ENCODE data around the gene RAB25.

Gene RAB25

GRCh38 chr1:156091610-156092009 is 30.6 kb downstream of the RAB25 start:
- TF ChIP-seq TAF1 (IDR thresholded peaks at IDR 0.05; ENCODE audit: borderline replicate concordance, insufficient read depth, low read length) (no peak), SIN3A (IDR thresholded peaks at IDR 0.05; ENCODE audit: borderline replicate concordance, insufficient read depth, low read length) (no peak), REST (IDR thresholded peaks at IDR 0.05; ENCODE audit: insufficient read depth in 1 of 2, low read depth in 2 of 2, low read length in 2 of 2) (no peak), POLR2AphosphoS5 (IDR thresholded peaks at IDR 0.05; ENCODE audit: low read depth, low read length) (no peak), FOXP2 (optimal IDR thresholded peaks at IDR 0.05; ENCODE audit: borderline replicate concordance, extremely low read depth, extremely low read length, insufficient read depth) (no peak)

- TF ChIP-seq FOXP2 (optimal IDR thresholded peaks at IDR 0.05; ENCODE audit: borderline replicate concordance, extremely low read depth, extremely low read length, insufficient read depth) (no peak), REST (IDR thresholded peaks at IDR 0.05; ENCODE audit: insufficient read depth in 1 of 2, low read depth in 2 of 2, low read length in 2 of 2) (no peak), POLR2AphosphoS5 (IDR thresholded peaks at IDR 0.05; ENCODE audit: low read depth, low read length) (no peak), TAF1 (IDR thresholded peaks at IDR 0.05; ENCODE audit: borderline replicate concordance, insufficient read depth, low read length) (no peak), SIN3A (IDR thresholded peaks at IDR 0.05; ENCODE audit: borderline replicate concordance, insufficient read depth, low read length) (no peak)
These were observed 35.0 kb downstream of the RAB25 start for GRCh38 chr1:156095906-156096508.

- TF ChIP-seq TAF1 (IDR thresholded peaks at IDR 0.05; ENCODE audit: borderline replicate concordance, insufficient read depth, low read length) = no peak
- peak; percentile 79 for TF ChIP-seq FOXP2 (optimal IDR thresholded peaks at IDR 0.05; ENCODE audit: borderline replicate concordance, extremely low read depth, extremely low read length, insufficient read depth)
These were observed 35.9 kb downstream of the RAB25 start for GRCh38 chr1:156096640-156097391.

GRCh38 chr1:156097499-156098178 is 36.7 kb downstream of the RAB25 start:
- TF ChIP-seq REST (IDR thresholded peaks at IDR 0.05; ENCODE audit: insufficient read depth in 1 of 2, low read depth in 2 of 2, low read length in 2 of 2) = no peak
- no peak for TF ChIP-seq POLR2AphosphoS5 (IDR thresholded peaks at IDR 0.05; ENCODE audit: low read depth, low read length)
- TF ChIP-seq TAF1 (IDR thresholded peaks at IDR 0.05; ENCODE audit: borderline replicate concordance, insufficient read depth, low read length) = no peak
- TF ChIP-seq SIN3A (IDR thresholded peaks at IDR 0.05; ENCODE audit: borderline replicate concordance, insufficient read depth, low read length) = no peak
- no peak for TF ChIP-seq FOXP2 (optimal IDR thresholded peaks at IDR 0.05; ENCODE audit: borderline replicate concordance, extremely low read depth, extremely low read length, insufficient read depth)

- TF ChIP-seq TAF1 (IDR thresholded peaks at IDR 0.05; ENCODE audit: borderline replicate concordance, insufficient read depth, low read length) = no peak
- no peak for TF ChIP-seq FOXP2 (optimal IDR thresholded peaks at IDR 0.05; ENCODE audit: borderline replicate concordance, extremely low read depth, extremely low read length, insufficient read depth)
- TF ChIP-seq POLR2AphosphoS5 (IDR thresholded peaks at IDR 0.05; ENCODE audit: low read depth, low read length) = no peak
- TF ChIP-seq REST (IDR thresholded peaks at IDR 0.05; ENCODE audit: insufficient read depth in 1 of 2, low read depth in 2 of 2, low read length in 2 of 2) = no peak
- no peak for TF ChIP-seq SIN3A (IDR thresholded peaks at IDR 0.05; ENCODE audit: borderline replicate concordance, insufficient read depth, low read length)
These were observed 37.8 kb downstream of the RAB25 start for GRCh38 chr1:156098784-156099183.

Data from PFSK-1 (cell line).